WTC11 (cell line): ENCODE measurements around the gene HLF. TPM values are rescaled to one million over a fixed set of nuclear protein-coding genes. Genes with fewer than 3 reads are reported as not detected.

ENCODE experiments used
- ATAC-seq: fragments of 200-7000 bp; cut with Tn5 transposase; 2 replicates; pipeline ENCODE4 v1.10.0; 2021; ENCODE audit warnings: mild to moderate bottlenecking, moderate library complexity
- CTCF ChIA-PET: fragments of 300-600 bp; sonication (Branson Sonifier 250); formaldehyde crosslinking; loops from one replicate; lab custom pipeline; 2021; ENCODE audit warnings: antibody characterized with exemption; lab: Charles Lee
- POLR2A ChIA-PET: fragments of 350-600 bp; sonication (Branson Sonifier 250); formaldehyde crosslinking; loops from one replicate; lab custom pipeline; 2021; ENCODE audit warnings: antibody characterized with exemption; lab: Charles Lee
- DNase-seq: peaks from one replicate; pipeline ENCODE4 v3.0.0; 2021; ENCODE audit warnings: low spot score
- H3K27ac Mint-ChIP-seq: 2 replicates; pipeline ENCODE4 v1.8.0; 2021; ENCODE audit warnings: mixed read lengths
- H3K27me3 Mint-ChIP-seq: 2 replicates; pipeline ENCODE4 v1.8.0; 2021; ENCODE audit warnings: low read depth, mild to moderate bottlenecking, moderate library complexity, mixed read lengths
- H3K36me3 Mint-ChIP-seq: 2 replicates; pipeline ENCODE4 v1.8.0; 2021; ENCODE audit warnings: mixed read lengths
- H3K4me1 Mint-ChIP-seq: 2 replicates; pipeline ENCODE4 v1.8.0; 2022; ENCODE audit warnings: mixed read lengths
- H3K4me3 Mint-ChIP-seq: 2 replicates; pipeline ENCODE4 v1.8.0; 2021; ENCODE audit warnings: mild to moderate bottlenecking, moderate library complexity, mixed read lengths
- H3K9me3 Mint-ChIP-seq: 2 replicates; pipeline ENCODE4 v1.8.0; 2021; ENCODE audit warnings: mixed read lengths
- AR ChIP-seq: fragments of 250-450 bp; sonication (Bioruptor Pico); IDR thresholded peaks from 2 replicates; pipeline ENCODE4 v1.9.0; 2021; ENCODE audit warnings: mild to moderate bottlenecking
- CDX4 ChIP-seq: fragments of 250-450 bp; sonication (Bioruptor Pico); IDR thresholded peaks from 2 replicates; pipeline ENCODE4 v1.9.0; 2021; ENCODE audit warnings: moderate library complexity, mild to moderate bottlenecking, inconsistent platforms, borderline replicate concordance
- EMX1 ChIP-seq: fragments of 250-450 bp; sonication (Bioruptor Pico); IDR thresholded peaks from 2 replicates; pipeline ENCODE4 v1.8.0; 2021; ENCODE audit warnings: mild to moderate bottlenecking
- IRF2 ChIP-seq: sonication (generic); formaldehyde crosslinking; IDR thresholded peaks from 2 replicates; pipeline ENCODE4 v1.8.0; 2022; ENCODE audit warnings: low read depth, missing genetic modification reagents, borderline replicate concordance
- SP1 ChIP-seq: sonication (generic); formaldehyde crosslinking; conservative IDR thresholded peaks from 2 replicates; pipeline ENCODE4 v1.8.1; 2022; ENCODE audit warnings: missing genetic modification reagents
- USF1 ChIP-seq: sonication (generic); formaldehyde crosslinking; IDR thresholded peaks from 2 replicates; pipeline ENCODE4 v1.8.0; 2022; ENCODE audit warnings: mild to moderate bottlenecking, missing genetic modification reagents
- ZNF263 ChIP-seq: sonication (generic); formaldehyde crosslinking; IDR thresholded peaks from 2 replicates; pipeline ENCODE4 v1.8.1; 2022; ENCODE audit warnings: low read depth, mild to moderate bottlenecking, moderate library complexity, missing genetic modification reagents
- ZNF281 ChIP-seq: sonication (generic); formaldehyde crosslinking; IDR thresholded peaks from 2 replicates; pipeline ENCODE4 v1.8.0; 2023; ENCODE audit warnings: mild to moderate bottlenecking, missing genetic modification reagents
- ZNF416 ChIP-seq: fragments of 250-450 bp; sonication (Bioruptor Pico); IDR thresholded peaks from 2 replicates; pipeline ENCODE4 v1.9.0; 2021; ENCODE audit warnings: mild to moderate bottlenecking, inconsistent platforms
- total RNA-seq: library from RNA; stranded (reverse); gene quantifications from 3 replicates; pipeline ENCODE4 v1.2.3, GENCODE V29; 2021
- TF ChIP-seq, protein P1 (sequence below): sonication (generic); formaldehyde crosslinking; IDR thresholded peaks from 2 replicates; pipeline ENCODE4 v1.8.0; 2023; ENCODE audit warnings: missing genetic modification reagents
- TF ChIP-seq, protein P2 (sequence below): sonication (generic); formaldehyde crosslinking; IDR thresholded peaks from 2 replicates; pipeline ENCODE4 v1.8.1; 2022; ENCODE audit warnings: missing genetic modification reagents, borderline replicate concordance
- TF ChIP-seq, protein P3 (sequence below): sonication (generic); formaldehyde crosslinking; IDR thresholded peaks from 2 replicates; pipeline ENCODE4 v1.8.1; 2022; ENCODE audit warnings: mild to moderate bottlenecking, moderate library complexity, missing genetic modification reagents
- TF ChIP-seq, protein P4 (sequence below): sonication (generic); formaldehyde crosslinking; IDR thresholded peaks from 2 replicates; pipeline ENCODE4 v1.8.0; 2022; ENCODE audit warnings: missing genetic modification reagents
- TF ChIP-seq, protein P5 (sequence below): sonication (generic); formaldehyde crosslinking; IDR thresholded peaks from 2 replicates; pipeline ENCODE4 v1.8.1; 2023; ENCODE audit warnings: mild to moderate bottlenecking, missing genetic modification reagents

Gene HLF
- total RNA-seq, 1 experiment from 2014 or later, result 0.31 TPM

DNA sequence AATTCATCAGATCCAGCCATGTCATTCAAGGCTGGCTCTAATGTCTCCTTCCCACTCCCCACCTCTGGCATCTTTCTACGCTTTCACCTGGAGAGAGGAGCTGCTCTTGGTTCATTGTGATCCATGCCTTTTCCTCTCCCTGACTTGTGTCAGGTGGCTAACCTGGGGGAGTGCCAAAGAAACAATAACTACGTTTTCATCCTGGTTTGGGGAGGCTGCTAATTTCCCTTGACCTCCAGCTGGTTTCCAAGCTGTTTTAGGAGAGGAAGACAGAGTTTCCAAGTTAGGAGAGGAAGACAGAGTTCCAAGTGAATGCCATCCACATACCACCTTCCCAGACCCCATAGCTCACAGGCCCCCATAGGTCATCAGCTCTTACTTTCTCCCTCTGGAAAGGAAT is 40.0 kb upstream of the HLF start:
- H3K27me3 Mint-ChIP-seq, result no peaks in the 10 kb centered on the region; the same call in 1 of the 2 replicates
- H3K27ac Mint-ChIP-seq, result no peak overlapping the region
- H3K4me1 Mint-ChIP-seq, result no peaks in the 10 kb centered on the region
- no peak for DNase-seq
- TF ChIP-seq SP1 (CRISPR knock-in tag) (no peak), IRF2 (CRISPR knock-in tag) (no peak), ZNF281 (CRISPR knock-in tag) (no peak), ZNF263 (CRISPR knock-in tag) (no peak), EMX1 (CRISPR knock-in tag) (no peak), USF1 (CRISPR knock-in tag) (no peak)
- TF ChIP-seq, protein P1, sequence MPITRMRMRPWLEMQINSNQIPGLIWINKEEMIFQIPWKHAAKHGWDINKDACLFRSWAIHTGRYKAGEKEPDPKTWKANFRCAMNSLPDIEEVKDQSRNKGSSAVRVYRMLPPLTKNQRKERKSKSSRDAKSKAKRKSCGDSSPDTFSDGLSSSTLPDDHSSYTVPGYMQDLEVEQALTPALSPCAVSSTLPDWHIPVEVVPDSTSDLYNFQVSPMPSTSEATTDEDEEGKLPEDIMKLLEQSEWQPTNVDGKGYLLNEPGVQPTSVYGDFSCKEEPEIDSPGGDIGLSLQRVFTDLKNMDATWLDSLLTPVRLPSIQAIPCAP (CRISPR knock-in tag), result no peak
- TF ChIP-seq, protein P2, sequence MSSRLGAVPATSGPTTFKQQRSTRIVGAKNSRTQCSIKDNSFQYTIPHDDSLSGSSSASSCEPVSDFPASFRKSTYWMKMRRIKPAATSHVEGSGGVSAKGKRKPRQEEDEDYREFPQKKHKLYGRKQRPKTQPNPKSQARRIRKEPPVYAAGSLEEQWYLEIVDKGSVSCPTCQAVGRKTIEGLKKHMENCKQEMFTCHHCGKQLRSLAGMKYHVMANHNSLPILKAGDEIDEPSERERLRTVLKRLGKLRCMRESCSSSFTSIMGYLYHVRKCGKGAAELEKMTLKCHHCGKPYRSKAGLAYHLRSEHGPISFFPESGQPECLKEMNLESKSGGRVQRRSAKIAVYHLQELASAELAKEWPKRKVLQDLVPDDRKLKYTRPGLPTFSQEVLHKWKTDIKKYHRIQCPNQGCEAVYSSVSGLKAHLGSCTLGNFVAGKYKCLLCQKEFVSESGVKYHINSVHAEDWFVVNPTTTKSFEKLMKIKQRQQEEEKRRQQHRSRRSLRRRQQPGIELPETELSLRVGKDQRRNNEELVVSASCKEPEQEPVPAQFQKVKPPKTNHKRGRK (CRISPR knock-in tag), result no peak
- TF ChIP-seq, protein P3, sequence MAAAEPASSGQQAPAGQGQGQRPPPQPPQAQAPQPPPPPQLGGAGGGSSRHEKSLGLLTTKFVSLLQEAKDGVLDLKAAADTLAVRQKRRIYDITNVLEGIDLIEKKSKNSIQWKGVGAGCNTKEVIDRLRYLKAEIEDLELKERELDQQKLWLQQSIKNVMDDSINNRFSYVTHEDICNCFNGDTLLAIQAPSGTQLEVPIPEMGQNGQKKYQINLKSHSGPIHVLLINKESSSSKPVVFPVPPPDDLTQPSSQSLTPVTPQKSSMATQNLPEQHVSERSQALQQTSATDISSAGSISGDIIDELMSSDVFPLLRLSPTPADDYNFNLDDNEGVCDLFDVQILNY (CRISPR knock-in tag), result no peak
- TF ChIP-seq, protein P4, sequence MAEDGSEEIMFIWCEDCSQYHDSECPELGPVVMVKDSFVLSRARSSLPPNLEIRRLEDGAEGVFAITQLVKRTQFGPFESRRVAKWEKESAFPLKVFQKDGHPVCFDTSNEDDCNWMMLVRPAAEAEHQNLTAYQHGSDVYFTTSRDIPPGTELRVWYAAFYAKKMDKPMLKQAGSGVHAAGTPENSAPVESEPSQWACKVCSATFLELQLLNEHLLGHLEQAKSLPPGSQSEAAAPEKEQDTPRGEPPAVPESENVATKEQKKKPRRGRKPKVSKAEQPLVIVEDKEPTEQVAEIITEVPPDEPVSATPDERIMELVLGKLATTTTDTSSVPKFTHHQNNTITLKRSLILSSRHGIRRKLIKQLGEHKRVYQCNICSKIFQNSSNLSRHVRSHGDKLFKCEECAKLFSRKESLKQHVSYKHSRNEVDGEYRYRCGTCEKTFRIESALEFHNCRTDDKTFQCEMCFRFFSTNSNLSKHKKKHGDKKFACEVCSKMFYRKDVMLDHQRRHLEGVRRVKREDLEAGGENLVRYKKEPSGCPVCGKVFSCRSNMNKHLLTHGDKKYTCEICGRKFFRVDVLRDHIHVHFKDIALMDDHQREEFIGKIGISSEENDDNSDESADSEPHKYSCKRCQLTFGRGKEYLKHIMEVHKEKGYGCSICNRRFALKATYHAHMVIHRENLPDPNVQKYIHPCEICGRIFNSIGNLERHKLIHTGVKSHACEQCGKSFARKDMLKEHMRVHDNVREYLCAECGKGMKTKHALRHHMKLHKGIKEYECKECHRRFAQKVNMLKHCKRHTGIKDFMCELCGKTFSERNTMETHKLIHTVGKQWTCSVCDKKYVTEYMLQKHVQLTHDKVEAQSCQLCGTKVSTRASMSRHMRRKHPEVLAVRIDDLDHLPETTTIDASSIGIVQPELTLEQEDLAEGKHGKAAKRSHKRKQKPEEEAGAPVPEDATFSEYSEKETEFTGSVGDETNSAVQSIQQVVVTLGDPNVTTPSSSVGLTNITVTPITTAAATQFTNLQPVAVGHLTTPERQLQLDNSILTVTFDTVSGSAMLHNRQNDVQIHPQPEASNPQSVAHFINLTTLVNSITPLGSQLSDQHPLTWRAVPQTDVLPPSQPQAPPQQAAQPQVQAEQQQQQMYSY (CRISPR knock-in tag), result no peak
- TF ChIP-seq, all 79 proteins: peak for 0
- no peaks in the 10 kb centered on the region for H3K36me3 Mint-ChIP-seq
- ChIA-PET POLR2A (no interaction called here), CTCF (no interaction called here)
- no peak for ATAC-seq
- no peaks in the 10 kb centered on the region for H3K9me3 Mint-ChIP-seq
- no peak overlapping the region for H3K4me3 Mint-ChIP-seq

GRCh38 chr17:55225237-55225636 is 39.5 kb upstream of the HLF start:
- no peak for DNase-seq
- Mint-ChIP-seq H3K9me3 (no peaks in the 10 kb centered on the region), H3K4me1 (no peaks in the 10 kb centered on the region), H3K4me3 (no peak overlapping the region), H3K27me3 (no peaks in the 10 kb centered on the region; the same call in 1 of the 2 replicates), H3K27ac (no peak overlapping the region), H3K36me3 (no peaks in the 10 kb centered on the region)
- ATAC-seq, result no peak
- CTCF ChIA-PET, result interaction anchor here (1.2 kb wide), 1 partner anchor 289 kb away, joined by 3 read pairs; no protein-coding TSS in a partner anchor
- POLR2A ChIA-PET, result no interaction called here
- no peak for TF ChIP-seq ZNF416 (CRISPR knock-in tag)
- TF ChIP-seq, protein P2 (CRISPR knock-in tag), result no peak
- no peak for TF ChIP-seq USF1 (CRISPR knock-in tag)
- no peak for TF ChIP-seq CDX4 (CRISPR knock-in tag)
- TF ChIP-seq, protein P5, sequence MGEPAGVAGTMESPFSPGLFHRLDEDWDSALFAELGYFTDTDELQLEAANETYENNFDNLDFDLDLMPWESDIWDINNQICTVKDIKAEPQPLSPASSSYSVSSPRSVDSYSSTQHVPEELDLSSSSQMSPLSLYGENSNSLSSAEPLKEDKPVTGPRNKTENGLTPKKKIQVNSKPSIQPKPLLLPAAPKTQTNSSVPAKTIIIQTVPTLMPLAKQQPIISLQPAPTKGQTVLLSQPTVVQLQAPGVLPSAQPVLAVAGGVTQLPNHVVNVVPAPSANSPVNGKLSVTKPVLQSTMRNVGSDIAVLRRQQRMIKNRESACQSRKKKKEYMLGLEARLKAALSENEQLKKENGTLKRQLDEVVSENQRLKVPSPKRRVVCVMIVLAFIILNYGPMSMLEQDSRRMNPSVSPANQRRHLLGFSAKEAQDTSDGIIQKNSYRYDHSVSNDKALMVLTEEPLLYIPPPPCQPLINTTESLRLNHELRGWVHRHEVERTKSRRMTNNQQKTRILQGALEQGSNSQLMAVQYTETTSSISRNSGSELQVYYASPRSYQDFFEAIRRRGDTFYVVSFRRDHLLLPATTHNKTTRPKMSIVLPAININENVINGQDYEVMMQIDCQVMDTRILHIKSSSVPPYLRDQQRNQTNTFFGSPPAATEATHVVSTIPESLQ, result no peak
- TF ChIP-seq AR (CRISPR knock-in tag), result no peak
